Neural cell (in vitro differentiated cells): ENCODE measurements around the gene BSN.

Experiments used
- EP300 ChIP-seq: fragments of 450-650 bp; conservative IDR thresholded peaks from 2 replicates; pipeline ENCODE4 v1.6.1; 2014; ENCODE audit warnings: antibody characterized with exemption, mild to moderate bottlenecking, moderate library complexity; ENCODE audit not compliant: poor library complexity, severe bottlenecking
- EZH2 ChIP-seq: fragments of 200-600, 300-800 bp; shearing (Covaris generic), sonication (generic); IDR thresholded peaks from 2 replicates; pipeline ENCODE4 v1.6.1; 2014; ENCODE audit warnings: antibody characterized with exemption, low read length, borderline replicate concordance, mild to moderate bottlenecking; ENCODE audit not compliant: insufficient read depth, poor library complexity, severe bottlenecking
- POLR2AphosphoS5 ChIP-seq: IDR thresholded peaks from 2 replicates; pipeline ENCODE4 v1.6.1; 2012
- RAD21 ChIP-seq: fragments of 450-650 bp; conservative IDR thresholded peaks from 2 replicates; pipeline ENCODE4 v1.6.1; 2014; ENCODE audit warnings: antibody characterized with exemption, mild to moderate bottlenecking, moderate library complexity
- REST ChIP-seq: IDR thresholded peaks from 2 replicates; pipeline ENCODE4 v1.6.1; 2012; ENCODE audit warnings: borderline replicate concordance
- TAF1 ChIP-seq: IDR thresholded peaks from 2 replicates; pipeline ENCODE4 v1.6.1; 2012; ENCODE audit warnings: low read depth
- TF ChIP-seq, protein P1 (sequence below): fragments of 450-650 bp; IDR thresholded peaks from 2 replicates; pipeline ENCODE4 v1.5.1; 2014; ENCODE audit warnings: antibody characterized with exemption, mild to moderate bottlenecking, moderate library complexity; ENCODE audit not compliant: poor library complexity, severe bottlenecking

DNA sequence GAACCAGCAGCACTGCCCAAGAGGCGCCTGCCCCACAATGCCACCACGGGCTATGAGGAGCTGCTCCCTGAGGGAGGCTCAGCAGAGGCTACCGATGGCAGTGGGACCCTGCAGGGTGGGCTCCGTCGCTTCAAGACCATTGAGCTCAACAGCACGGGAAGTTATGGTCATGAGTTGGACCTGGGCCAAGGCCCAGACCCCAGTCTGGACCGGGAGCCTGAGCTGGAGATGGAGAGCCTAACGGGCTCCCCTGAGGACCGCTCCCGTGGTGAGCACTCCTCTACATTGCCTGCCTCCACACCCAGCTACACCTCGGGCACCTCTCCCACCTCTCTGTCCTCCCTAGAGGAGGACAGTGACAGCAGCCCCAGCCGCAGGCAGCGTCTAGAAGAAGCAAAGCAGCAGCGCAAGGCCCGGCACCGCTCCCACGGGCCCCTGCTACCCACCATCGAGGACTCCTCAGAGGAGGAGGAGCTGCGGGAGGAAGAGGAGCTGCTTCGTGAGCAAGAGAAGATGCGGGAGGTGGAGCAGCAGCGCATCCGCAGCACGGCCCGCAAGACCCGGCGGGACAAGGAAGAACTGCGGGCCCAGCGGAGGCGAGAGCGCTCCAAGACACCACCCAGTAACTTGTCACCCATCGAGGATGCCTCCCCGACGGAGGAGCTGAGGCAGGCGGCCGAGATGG lies 98.1 kb downstream of the BSN start:
- TF ChIP-seq, protein P1, sequence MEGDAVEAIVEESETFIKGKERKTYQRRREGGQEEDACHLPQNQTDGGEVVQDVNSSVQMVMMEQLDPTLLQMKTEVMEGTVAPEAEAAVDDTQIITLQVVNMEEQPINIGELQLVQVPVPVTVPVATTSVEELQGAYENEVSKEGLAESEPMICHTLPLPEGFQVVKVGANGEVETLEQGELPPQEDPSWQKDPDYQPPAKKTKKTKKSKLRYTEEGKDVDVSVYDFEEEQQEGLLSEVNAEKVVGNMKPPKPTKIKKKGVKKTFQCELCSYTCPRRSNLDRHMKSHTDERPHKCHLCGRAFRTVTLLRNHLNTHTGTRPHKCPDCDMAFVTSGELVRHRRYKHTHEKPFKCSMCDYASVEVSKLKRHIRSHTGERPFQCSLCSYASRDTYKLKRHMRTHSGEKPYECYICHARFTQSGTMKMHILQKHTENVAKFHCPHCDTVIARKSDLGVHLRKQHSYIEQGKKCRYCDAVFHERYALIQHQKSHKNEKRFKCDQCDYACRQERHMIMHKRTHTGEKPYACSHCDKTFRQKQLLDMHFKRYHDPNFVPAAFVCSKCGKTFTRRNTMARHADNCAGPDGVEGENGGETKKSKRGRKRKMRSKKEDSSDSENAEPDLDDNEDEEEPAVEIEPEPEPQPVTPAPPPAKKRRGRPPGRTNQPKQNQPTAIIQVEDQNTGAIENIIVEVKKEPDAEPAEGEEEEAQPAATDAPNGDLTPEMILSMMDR: no peak
- no peak for TF ChIP-seq RAD21
- TF ChIP-seq REST: no peak
- TF ChIP-seq TAF1: no peak
- no peak for TF ChIP-seq EZH2
- TF ChIP-seq POLR2AphosphoS5: no peak
- TF ChIP-seq EP300: no peak
